ENCODE results near the gene ZFAND3.
"Not testable (repeated sequence)": the region's sequence is repeated elsewhere in the genome, so short reads cannot be mapped to it uniquely, and the experiment has no call there.

The ZFAND3 gene

DNA sequence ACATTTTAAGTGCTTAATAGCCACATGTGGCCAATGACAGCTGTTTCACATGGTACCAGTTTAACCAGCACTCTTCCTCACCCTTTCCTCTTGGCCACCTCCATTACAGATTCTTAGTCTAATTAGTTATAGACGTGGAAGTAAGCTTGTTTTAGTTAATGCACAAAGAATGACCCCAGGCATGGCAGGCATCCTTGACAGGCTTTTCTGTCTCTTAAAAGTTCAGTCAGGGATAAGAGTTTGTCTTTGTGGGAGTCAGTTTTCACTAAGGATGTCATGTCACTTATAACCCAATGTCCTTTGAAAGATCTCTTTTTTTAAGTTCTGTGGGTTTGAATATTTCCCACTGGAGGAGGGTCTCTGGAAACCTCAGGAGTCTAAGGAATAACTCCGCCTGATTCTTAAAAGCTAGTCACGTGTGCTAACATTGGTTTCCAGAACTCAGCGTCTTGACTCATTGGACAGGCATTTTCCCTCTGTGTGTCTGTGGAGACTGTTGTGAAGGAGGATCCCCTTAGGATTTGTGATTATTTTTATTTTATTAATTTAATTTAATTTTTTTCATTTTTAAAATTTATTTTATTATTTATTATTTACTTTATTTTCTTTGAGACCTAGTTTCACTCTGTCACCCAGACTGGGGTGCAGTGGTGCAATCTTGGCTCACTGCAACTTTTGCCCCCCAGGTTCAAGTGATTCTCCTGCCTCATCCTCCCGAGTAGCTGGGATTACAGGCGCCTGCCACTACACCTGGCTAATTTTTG, 171.4 kb downstream of the ZFAND3 start:
- DNase-seq (ENCODE audit: low read depth in 4 of 4, low spot score in 1 of 4): no peak

GRCh38 chr6:37992749-37993148, 173.2 kb downstream of the ZFAND3 start:
- no peak for DNase-seq (ENCODE audit: low read depth in 4 of 4, low spot score in 1 of 4)

DNA sequence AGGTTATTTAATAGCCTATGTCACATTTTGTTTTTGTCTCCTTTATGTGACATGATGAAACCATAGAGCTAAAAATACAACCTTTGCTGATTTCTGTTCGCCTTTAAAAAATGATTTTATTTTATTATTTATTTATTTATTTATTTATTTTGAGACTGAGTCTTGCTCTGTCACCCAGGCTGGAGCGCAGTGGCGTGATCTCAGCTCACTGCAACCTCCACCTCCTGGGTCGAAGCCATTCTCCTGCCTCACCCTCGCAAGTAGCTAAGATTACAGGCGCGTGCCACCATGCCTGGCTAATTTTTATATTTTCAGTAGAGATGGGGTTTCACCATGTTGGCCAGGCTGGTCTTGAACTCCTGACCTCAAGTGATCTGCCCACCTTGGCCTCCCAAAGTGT, 173.7 kb downstream of the ZFAND3 start:
- DNase-seq (ENCODE audit: low read depth in 4 of 4, low spot score in 1 of 4): not testable (repeated sequence)

- no peak for DNase-seq (ENCODE audit: low read depth in 4 of 4, low spot score in 1 of 4)
Observed at GRCh38 chr6:37993596-37993995, 174.1 kb downstream of the ZFAND3 start.

GRCh38 chr6:37994223-37994622, 174.7 kb downstream of the ZFAND3 start:
- no peak for DNase-seq (ENCODE audit: low read depth in 4 of 4, low spot score in 1 of 4)

GRCh38 chr6:37998366-37998765, 178.8 kb downstream of the ZFAND3 start:
- no peak for DNase-seq (ENCODE audit: low read depth in 4 of 4, low spot score in 1 of 4)

- DNase-seq (ENCODE audit: low read depth in 4 of 4, low spot score in 1 of 4): no peak
Observed at GRCh38 chr6:38001386-38001785, 181.9 kb downstream of the ZFAND3 start.

DNA sequence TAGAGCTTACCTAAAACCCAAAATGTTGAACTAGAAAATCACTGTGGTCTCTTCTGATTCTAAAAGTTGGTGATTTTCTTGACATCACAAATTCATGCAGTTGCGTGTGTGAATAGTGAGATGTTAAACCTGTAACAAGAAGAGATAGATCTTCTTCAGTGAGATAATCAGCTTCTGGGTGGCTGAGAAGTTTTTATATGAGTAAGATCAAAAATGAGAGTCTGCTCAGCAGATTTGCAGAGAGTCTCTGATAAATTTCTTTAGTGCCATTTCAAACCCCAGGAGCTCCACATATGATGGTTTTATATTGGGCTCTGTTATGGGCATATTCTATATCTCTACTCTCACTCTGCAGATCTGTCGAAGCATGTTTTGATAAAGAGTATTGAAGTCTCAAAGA, 185.4 kb downstream of the ZFAND3 start:
- DNase-seq (ENCODE audit: low read depth in 4 of 4, low spot score in 1 of 4): no peak

- DNase-seq (ENCODE audit: low read depth in 4 of 4, low spot score in 1 of 4): no peak
Observed at GRCh38 chr6:38011937-38012336, 192.4 kb downstream of the ZFAND3 start.

DNA sequence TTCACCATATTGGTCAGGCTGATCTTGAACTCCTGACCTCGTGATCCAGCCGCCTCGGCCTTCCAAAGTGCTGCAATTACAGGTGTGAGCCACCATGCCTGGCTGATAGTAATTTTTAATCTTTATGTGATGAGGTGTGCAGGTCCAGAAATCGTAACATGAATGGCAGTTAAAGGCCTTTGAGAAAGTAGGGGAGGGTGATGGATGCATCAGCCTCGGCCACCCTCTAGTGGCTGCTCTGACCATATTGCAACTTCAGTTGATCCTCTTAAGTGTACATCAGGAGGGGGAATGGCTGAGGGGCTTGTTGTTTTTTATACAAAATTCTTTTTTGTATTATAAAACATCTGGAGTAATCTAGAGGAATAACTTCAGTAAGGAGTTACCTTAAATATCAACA, 193.0 kb downstream of the ZFAND3 start:
- no peak for DNase-seq (ENCODE audit: low read depth in 4 of 4, low spot score in 1 of 4)

GRCh38 chr6:38015341-38015740, 195.8 kb downstream of the ZFAND3 start:
- no peak for DNase-seq (ENCODE audit: low read depth in 4 of 4, low spot score in 1 of 4)

DNA sequence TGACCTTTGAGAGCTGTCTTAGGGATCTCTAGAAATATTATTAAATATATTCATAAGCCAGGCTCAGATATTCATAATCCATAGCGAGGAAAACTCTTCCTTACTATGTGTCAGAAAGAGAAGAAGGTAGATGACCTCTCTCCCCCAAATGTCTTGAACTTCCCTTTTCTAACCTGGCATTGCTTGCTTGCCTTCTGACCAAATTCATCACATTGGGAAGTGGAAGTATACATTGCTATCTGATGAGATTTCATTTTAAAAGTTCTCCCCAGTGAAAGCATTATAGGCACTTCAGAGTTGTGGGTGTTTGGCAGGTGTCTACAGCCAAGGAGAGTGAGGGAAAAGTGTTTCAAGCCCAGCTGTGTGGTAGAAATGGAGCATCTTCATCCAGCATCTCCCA, 197.3 kb downstream of the ZFAND3 start:
- DNase-seq (ENCODE audit: low read depth in 4 of 4, low spot score in 1 of 4): no peak

- DNase-seq (ENCODE audit: low read depth in 4 of 4, low spot score in 1 of 4): no peak
Observed at GRCh38 chr6:38018755-38019165, 199.2 kb downstream of the ZFAND3 start.

- no peak for DNase-seq (ENCODE audit: low read depth in 4 of 4, low spot score in 1 of 4)
Observed at GRCh38 chr6:38020593-38020992, 201.1 kb downstream of the ZFAND3 start.

GRCh38 chr6:38021029-38021428, 201.5 kb downstream of the ZFAND3 start:
- DNase-seq (ENCODE audit: low read depth in 4 of 4, low spot score in 1 of 4): no peak

GRCh38 chr6:38021571-38021970, 202.0 kb downstream of the ZFAND3 start:
- DNase-seq (ENCODE audit: low read depth in 4 of 4, low spot score in 1 of 4): no peak

DNA sequence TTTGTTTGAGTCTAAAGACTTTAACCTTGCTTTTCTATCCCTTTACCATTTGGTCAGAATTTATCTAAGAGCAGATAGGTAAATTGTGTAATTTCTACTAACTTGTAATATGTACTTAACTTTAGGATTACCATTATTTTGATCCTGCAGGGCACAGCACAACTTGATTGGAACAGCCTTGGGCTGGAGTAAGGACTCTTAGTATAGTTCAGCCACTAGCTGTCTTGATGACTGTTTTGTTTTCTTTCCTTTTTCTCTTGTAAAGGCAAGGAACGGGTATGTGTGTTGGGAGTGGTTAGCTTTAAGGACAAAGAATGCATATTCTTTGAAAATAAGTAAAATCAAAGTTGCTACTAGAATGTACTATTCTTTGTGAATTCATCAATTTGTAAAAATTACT, 203.2 kb downstream of the ZFAND3 start:
- no peak for DNase-seq (ENCODE audit: low read depth in 4 of 4, low spot score in 1 of 4)

GRCh38 chr6:38024908-38025307, 205.4 kb downstream of the ZFAND3 start:
- DNase-seq (ENCODE audit: low read depth in 4 of 4, low spot score in 1 of 4): no peak

DNA sequence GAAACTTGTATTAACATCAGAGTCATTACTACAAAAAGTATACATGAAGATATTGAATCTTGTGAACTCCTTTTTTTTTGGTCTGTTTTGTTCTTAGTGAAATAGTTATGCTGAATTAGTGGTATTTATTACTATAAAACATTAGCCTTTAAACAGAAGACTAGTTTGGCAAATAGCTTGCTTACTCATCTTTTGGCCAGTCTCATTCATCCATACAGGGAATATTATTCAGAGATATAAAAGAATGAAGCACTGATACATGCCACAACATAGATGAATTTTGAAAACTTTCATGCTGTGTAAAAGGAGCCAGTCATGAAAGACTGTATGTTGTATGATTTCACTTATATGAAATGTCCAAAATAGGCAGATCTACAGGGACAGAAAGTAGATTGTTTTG, 205.9 kb downstream of the ZFAND3 start:
- no peak for DNase-seq (ENCODE audit: low read depth in 4 of 4, low spot score in 1 of 4)

GRCh38 chr6:38027685-38028373, 208.3 kb downstream of the ZFAND3 start:
- no peak for DNase-seq (ENCODE audit: low read depth in 4 of 4, low spot score in 1 of 4)

GRCh38 chr6:38030380-38030779, 210.9 kb downstream of the ZFAND3 start:
- no peak for DNase-seq (ENCODE audit: low read depth in 4 of 4, low spot score in 1 of 4)

- DNase-seq (ENCODE audit: low read depth in 4 of 4, low spot score in 1 of 4): no peak
Observed at GRCh38 chr6:38032797-38033196, 213.3 kb downstream of the ZFAND3 start.

All from stimulated activated CD4-positive, alpha-beta T cell treated with anti-CD3 and anti-CD28 coated beads, Interleukin-1b, Interleukin-23, amount 100 ng/mL, for 24 hours (primary cell).